GM12892 (cell line): ENCODE data around the gene STAB1.

Source experiments
- POLR2A ChIP-seq: IDR thresholded peaks from 2 replicates; pipeline ENCODE4 v1.6.1; 2011; ENCODE audit warnings: low read depth, low read length, control low read depth
- POLR2AphosphoS5 ChIP-seq: IDR thresholded peaks from 2 replicates; pipeline ENCODE4 v1.6.1; 2011; ENCODE audit warnings: low read depth, low read length, control low read depth

DNA sequence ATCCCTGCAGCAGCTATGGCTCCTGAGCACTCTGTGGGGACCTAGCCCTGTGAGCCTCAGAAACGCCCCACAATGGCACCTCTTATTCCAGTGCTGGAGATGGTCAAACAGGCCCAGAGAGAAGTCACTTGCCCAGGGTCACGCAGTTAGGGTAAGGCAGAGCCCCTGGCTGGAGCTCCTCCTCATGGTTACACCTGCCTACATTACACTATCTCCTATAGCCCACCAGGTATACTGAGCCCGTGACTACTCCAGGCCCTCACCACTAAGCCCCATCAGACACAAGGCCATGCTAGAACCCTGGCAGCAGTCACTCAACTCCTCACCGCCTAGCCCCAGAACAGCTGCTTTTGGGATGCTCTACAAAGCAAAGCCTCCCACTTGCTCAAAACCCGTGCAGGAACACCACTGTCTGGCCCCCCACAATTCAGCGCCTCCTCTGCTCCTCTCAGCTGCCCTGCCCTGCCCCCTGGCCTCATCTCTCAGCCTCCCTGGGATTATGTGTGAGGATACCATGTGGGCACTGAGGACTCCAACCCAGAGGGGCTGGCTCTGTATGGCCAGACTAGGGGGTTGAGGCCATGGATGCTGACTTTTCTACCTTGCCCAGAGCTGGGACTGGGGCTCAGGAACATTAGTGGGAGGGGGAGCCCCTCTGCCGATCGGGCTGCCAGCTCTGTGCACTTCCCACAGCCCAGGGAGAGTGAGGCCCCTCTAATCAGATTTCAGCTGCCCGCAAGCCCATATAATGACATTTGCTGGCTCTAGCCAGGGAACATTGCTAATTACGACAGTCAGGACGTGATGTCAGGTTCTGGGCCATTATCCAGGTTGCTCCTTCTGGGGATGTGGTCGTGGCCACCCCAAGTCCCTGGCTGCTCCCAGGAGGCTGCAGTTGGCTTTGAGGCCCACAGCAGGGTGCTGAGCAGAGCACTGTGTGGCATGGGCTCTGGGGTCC lies 34.5 kb downstream of the STAB1 start:
- TF ChIP-seq POLR2A (no peak), POLR2AphosphoS5 (no peak)
